Stimulated activated CD8-positive, alpha-beta memory T cell treated with anti-CD3 and anti-CD28 coated beads, Interleukin-7, amount 100 ng/mL, for 24 hours (primary cell): Measurements from ENCODE around the gene KLRF2.

ENCODE experiments used
- DNase-seq: peaks from one replicate; pipeline ENCODE4 v3.0.0-alpha.2; 2020; ENCODE audit warnings: low read depth

The KLRF2 gene

DNA sequence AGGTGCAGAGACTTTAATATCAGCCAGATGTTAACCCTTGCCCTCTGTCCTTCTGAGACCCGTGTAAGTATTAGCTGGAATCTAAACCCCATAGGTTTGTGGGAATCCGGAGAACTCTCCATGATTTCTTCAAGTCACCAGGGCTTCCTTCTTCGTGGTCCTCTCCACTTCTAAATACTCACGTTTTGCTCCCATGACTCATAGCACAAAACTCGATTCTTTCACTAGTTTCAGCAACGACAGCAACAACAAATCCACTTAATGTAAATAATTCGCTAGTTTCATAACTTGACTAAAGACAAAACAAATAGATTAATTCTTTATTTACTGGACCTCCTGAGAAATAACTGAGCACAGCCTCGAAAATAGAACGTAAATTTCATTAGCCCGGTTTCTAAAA, 55.3 kb downstream of the KLRF2 start:
- DNase-seq = no peak

- DNase-seq = no peak
Observed at GRCh38 chr12:9940375-9940774, 59.1 kb downstream of the KLRF2 start.

DNA sequence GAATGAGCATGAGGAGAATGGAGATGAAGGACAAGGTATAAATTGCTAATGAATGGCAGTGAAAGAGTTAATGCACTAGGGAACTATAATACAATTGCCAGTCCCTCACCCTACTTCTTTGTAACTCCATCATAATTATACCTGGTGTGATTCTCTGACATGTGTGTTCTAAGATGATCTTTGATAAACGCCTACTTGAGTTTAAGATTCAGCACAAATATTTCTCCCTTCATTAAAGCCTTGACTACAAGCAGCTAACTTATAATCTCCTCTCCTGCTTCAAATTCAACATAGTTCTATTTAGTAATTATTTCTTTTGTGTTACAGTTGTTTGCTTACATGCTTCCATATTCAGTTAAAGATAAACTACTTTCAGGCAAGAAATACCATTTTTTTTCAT, 60.5 kb downstream of the KLRF2 start:
- DNase-seq = no peak

DNA sequence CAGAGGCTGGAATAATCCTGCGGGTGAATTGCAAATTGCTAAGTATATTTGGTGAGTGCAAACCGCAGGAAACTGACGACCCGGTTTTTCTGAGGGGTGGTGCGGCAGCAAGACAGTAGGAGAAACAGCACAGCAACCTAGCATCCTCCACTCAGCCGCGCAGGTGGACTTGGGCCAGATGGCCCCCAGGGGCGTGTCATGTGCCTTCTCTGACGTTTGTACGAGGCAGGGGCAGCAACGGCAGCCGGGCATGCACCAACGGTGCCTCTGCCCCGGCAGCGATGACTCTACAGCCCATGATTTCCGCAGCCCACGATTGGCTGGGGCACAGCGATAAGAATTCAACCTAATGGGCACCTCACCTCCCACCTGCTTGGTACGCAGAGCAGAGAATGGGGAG, 62.0 kb downstream of the KLRF2 start:
- DNase-seq = no peak

DNA sequence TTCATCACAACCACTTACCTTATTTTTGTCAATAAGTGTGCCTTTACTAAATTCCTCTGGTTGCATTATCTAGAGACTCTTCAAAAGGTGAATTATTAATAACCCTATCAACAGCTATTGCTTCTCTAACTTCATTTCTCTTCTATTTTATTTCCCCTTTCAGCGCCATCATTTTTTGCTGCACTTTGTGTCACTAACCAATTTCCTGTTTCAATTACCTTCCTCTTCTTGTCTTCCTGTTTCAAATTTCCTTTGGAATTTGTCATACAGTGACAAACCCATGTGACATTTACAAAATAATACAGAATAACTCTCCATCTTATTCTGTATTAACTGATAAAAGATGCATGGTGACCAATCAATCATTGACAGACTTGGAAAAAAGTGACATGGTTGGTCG, 63.1 kb downstream of the KLRF2 start:
- no peak for DNase-seq
